NCI-H2196 (cell line): ENCODE measurements around the gene MS4A5.
"Not testable (repeated sequence)": the region's sequence is repeated elsewhere in the genome, so short reads cannot be mapped to it uniquely, and the experiment has no call there.

Experiments used
- DNase-seq: peaks from one replicate; lab custom pipeline; 2025; ENCODE audit not compliant: unreplicated experiment; lab: John Stamatoyannopoulos, UW

The MS4A5 gene, protein sequence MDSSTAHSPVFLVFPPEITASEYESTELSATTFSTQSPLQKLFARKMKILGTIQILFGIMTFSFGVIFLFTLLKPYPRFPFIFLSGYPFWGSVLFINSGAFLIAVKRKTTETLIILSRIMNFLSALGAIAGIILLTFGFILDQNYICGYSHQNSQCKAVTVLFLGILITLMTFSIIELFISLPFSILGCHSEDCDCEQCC

DNA sequence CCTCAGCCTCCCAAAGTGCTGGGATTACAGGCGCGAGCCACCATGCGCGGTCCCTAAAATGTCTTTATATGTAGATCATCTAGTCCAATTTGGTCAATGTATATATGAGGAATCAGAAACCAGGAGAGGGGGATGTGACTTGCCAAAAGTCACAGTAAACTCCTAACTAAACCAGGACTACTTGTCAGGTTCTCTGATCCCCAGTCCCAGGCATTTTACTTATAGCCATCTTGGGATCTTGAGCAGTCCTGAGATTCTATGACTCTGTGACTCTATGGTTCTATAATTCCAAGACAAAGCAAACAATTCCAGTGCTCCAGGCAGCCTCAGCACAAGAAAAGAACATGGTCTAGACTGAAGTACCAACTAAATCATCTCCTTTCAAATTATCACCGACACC, at the start of gene MS4A5:
Gene MS4A5, plus strand, starts transcription at position 301 of the 400 bp plus-strand sequence. CDS start 103 bp downstream, outside the sequence.
- no peak for DNase-seq

DNA sequence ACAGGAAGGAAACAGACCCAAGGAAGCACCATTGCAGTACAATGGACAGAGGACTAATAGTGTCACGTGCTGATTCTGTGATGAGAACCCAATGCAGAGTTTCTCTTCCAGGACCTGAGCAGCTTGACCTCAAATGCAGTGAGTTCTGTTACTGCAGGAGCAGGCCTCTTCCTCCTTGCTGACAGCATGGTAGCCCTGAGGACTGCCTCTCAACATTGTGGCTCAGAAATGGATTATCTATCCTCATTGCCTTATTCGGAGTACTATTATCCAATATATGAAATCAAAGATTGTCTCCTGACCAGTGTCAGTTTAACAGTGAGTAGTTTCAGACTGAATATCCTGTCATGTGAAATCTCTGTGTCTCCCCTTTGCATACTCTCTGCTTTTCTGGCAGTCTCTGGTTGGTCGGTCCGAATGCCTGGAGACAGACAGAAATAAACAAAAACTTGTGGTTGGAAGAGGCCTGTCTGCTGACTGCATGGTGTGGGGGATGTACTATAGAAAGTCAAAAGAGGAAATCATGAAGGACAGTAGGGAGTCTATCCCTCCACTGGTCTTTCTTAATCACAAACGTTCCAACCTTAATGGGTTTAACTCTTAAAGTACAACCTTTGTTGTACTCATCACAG, 40.0 kb upstream of the MS4A5 start:
- DNase-seq, result no peak

DNA sequence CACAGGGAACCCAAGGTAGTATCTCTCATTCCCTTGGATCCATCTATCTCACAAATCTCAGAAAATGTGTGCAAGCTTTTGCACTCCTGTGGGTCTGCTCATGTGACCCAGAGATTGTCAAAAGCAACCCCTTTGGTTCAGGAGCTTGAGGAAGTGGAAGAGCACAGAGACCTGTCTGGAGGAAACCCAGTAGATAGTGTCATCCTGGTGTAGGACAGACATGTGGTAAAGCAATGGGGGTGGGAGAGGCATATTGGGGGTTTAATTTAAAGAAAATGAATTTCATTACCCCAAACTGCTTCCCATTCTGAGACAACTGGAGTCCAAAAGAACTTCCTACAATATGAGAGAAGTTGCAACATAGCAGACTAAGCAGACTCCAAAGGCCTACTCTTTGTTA, 39.0 kb upstream of the MS4A5 start:
- no peak for DNase-seq

DNA sequence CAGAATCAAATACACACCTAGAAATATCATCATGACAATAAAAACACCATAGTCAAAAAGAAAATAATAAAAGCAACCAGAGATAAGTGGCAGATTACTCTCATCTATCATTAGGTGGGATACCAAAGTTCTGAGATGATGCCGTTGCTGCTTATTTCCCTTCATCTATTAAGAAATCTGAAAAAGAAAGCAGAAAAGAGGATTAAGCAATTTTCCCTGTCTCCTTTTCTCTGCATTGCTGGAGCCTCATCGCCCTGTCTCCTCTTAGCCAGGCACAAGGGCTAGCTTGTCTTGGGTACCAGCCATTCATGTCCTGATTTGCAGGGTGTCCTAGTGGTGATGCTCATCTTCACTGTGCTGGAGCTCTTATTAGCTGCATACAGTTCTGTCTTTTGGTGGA, 37.0 kb upstream of the MS4A5 start:
- no peak for DNase-seq

DNA sequence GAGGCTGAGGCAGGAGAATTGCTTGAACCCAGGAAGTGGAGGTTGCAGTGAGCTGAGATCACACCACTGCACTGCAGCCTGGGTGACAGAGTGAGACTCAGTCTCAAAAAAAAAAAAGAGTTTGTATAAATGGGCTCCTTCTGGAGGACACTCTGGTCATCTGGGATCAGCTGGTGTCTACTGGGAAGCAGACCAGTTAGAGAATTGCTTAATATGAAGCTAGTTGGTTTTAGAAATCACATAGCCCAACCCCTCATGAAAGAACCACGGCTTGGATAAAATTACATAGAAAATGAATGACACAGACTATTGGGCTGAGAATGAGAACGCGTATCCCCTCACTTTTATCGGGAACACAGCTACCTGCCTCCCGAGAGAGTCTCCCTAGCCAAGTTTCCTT, 36.4 kb upstream of the MS4A5 start:
- DNase-seq, result no peak

DNA sequence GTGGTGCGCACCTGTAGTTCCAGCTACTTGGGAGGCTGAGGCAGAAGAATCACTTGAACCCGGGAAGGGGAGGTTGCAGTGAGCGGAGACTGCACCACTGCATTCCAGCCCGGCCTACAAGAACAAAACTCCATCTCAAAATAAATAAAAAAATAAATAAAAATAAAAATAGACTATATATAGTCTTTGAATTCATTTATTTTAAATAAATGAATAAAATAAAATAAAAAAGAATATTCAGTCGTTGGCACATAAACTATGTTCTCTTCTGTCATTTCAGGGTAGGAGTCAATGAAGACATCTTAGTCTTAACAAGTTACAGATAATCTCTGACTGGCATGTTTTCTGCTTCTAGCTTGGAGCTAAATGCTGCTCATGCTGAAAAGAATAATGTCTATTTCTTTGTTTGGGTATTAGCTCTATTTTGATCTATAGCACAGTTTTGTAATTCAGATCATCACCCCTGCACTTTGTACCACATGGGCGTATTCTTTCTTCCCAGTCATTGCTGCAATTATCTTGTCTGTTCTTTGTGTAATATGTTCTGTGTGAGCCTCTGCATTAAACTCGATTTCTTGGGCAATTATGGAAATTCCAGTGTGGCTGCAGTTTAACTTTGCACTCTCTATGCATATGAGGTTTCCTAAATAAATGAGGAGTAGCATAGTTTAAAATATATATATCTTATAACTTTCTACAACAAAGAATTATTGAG, 34.5 kb upstream of the MS4A5 start:
- no peak for DNase-seq

DNA sequence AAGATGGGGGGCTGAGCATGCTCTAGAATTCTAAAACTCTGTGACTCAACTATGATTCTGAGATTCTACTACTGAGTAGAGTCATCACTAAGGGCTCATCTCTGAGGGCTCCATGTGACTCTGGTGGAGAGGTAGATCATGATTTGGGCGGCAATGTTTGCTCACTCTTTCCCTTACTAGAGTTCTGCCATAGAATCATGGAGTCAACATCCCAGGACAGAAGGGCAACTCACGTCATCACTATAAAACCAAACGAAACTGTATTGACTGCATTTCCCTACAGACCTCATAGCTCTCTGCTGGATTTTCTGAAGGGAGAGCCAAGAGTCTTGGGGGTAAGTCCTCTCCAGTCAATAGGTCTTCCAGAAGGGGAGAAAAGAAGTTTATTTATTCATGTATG, 33.0 kb upstream of the MS4A5 start, which contains the start of gene MS4A14:
Gene MS4A14, plus strand, starts transcription at position 78 of the 400 bp plus-strand sequence. Its CDS starts 120 bp downstream, at position 198.
- no peak for DNase-seq

DNA sequence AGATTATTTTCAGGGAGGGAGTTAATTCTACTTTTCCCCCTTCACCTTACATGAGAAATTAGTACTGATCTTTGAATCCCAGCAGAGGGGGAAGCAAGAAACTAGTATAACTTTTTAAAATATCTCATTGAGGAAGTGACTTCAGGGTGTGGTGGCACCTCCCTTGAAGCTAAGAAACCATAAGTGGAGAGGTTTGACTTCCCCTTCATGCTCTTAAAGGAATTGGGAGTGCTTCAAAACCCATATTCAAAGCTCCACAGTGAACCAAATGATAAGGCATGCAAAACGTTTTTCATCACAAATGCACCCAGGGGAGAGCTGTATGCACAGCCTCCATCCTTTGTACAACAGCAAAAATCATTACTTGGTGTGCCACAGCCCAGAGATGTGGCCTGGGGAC, 32.6 kb upstream of the MS4A5 start:
- no peak for DNase-seq

DNA sequence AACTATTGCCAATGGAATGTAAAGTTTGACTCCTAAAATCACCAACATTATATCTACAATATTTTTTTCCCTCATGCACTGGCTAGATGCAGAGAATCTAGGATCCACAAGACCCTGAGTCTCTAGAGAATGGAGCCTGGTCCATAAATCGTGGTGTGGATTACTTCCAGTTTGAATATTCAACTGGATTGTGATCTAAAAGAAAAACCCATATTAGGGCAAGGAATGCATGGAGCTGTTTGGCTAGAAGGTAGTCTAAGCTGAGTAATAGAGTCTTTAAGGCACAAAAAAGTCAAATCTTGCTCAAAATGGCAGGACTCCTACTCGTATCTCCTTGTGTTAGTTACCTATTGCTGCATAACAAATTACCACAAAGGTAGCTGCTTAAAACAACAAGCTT, 9.4 kb upstream of the MS4A5 start:
- no peak for DNase-seq

DNA sequence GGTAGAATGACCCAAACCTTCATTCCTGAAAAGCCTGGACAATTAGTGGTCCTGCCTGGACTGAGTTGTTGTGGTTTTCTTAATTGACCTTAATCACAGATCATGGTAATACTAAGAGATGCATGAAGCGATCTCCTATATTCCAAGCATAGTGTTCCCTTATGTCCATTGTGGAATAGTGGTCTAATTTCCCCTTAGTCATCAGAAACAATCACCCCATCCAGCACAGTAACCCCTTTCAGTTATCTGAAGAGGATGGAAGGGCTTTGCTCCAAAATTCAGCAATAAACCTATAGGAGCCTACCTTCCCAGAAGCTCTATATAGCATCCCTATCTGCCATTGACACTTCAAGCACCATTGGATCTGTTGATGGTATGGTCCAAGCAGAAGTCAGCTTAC, 6.8 kb upstream of the MS4A5 start:
- DNase-seq, result no peak

DNA sequence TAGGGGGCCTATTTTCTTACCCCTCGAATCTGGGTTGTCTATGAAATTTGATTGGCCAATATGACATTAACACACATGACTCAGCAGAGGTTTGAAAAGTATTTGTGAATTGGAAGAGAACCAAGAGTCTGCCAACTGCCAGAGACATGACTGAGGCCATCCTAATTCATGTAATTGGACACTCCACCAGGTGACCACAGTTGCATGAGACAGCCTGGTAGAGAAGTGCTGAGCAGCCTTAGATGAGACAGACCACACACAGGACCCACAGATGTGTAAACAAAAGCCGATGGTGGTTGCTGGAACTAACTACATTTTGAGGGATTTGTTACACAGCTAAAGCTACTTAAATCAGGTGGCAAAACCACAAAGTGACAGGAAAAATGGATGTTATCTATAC, 855 bp upstream of the MS4A5 start:
- peak; percentile 56 for DNase-seq

DNA sequence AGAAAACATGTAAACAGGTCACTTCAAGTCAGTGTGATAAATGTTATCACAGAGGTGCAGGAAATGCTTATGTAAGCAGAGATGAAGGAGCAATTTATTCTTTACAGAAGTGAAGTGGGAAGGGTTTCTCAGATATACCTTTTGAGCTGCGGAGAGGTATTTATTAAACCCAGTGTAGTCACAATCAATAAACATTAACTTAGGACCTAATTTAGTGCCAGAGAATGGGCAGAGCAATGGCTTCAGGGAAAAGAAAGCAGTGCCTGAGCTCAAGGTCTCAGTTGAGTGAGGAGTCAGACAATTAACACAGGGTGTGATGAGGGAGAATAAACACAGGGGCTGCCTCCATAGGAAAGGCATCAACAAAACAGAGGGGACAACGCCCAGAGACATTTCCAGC, 1.9 kb downstream of the MS4A5 start:
- DNase-seq, result no peak

DNA sequence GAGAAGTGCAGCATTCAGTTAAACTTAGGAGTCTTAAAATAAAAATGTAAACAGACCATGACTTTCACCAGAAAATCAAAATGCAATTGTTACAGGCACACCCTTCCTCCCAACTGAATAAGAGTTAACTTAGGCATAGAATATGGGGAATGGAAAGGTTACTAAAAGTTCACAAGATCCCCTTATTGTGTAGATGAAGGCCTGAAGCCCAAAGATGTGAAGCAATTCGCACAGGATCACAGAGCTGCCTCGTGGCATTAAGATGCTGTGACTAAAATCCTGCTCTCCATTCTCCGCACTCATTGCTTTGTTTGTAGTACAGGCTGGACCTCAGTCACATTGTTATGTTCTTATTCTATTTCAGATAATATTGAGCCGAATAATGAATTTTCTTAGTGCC, 4.0 kb downstream of the MS4A5 start:
- DNase-seq, result no peak

DNA sequence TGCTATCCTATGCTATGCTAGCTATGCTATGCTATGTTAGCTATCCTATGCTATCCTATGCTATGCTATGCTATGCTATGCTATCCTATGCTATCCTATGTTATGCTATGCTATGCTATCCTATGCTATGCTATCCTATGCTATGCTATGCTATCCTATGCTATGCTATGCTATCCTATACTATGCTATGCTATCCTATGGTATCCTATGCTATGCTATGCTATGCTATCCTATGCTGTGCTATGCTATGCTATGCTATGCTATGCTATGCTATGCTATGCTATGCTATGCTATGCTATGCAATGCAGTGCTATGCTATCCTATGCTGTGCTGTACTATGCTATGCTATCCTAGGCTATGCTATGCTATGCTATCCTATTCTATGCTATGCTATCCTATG, 17.7 kb downstream of the MS4A5 start:
- DNase-seq, result no peak

DNA sequence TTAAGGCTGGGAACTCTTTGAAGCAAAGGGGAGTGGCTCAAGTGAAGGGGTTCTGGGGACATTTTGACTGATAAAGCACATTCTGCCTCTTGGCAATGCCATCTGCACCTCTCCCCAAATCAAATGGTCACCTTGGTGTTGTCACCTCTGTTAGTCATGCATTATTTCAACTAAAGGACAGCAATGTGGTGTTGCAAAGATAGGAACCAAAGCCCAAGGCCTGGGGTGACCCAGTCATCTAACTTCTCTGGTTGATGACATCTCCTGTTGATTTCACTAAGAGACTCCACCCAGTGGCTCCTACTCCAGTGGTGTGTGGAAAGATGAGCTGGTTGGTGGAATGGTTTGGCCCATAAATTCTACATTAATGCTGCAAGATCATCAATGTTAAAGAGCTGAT, 18.5 kb downstream of the MS4A5 start:
- no peak for DNase-seq

DNA sequence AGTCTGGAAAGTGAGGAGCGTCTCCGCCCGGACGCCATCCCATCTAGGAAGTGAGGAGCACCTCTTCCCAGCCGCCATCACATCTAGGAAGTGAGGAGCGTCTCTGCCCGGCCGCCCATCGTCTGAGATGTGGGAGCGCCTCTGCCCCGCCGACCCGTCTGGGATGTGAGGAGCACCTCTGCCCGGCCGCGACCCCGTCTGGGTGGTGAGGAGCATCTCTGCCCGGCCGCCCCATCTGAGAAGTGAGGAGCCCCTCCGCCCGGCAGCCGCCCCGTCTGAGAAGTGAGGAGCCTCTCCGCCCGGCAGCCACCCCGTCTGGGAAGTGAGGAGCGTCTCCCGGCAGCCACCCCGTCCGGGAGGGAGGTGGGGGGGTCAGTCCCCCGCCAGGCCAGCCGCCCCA, 21.8 kb downstream of the MS4A5 start:
- not testable (repeated sequence) for DNase-seq

DNA sequence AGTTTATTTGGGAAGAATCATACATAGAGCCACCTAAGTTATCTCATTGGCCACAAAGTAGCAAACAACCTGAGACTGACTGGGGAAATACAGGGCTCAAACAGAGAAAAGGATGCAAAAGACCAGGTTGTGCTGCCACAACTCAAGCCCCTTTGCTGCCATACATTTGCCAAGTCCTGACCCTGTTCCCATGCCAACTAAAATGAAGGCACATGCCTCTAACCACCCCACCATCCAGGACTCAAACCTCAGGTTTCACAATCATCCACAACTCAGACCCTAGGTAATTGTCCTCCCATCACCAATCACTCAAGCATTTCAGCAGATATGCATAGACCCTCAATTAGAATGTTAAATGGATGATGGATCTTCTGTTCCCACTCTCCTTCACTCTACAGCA, 24.8 kb downstream of the MS4A5 start:
- DNase-seq, result no peak

DNA sequence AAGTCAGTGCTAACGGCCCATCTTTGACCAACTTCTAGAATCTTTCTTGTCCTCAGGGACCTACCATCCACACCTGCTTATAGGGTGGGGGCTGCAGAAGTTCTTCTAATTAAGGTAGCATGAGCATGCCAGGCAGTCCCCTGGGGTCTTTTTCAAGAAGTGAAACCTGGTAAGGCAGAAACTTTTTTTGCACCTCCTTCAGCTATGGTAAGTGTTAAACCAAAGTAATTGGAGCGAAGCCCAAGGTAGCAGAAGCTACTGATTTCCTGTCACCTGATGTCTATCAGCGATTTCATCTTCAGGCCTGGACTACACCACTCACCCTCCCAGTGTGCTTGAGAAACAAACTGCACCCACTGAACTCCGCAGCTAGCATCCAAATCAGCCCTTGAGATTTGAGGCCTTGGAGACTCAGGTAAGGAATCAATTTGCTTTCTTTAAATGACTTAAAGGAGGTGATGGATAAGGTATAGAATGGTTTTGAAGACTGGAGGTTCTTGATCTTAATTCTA, 26.2 kb downstream of the MS4A5 start, which contains the start of gene MS4A1:
Gene MS4A1, plus strand, starts transcription at position 317 of the 512 bp plus-strand sequence. CDS start 6,528 bp downstream, outside the sequence.
- DNase-seq, result no peak

DNA sequence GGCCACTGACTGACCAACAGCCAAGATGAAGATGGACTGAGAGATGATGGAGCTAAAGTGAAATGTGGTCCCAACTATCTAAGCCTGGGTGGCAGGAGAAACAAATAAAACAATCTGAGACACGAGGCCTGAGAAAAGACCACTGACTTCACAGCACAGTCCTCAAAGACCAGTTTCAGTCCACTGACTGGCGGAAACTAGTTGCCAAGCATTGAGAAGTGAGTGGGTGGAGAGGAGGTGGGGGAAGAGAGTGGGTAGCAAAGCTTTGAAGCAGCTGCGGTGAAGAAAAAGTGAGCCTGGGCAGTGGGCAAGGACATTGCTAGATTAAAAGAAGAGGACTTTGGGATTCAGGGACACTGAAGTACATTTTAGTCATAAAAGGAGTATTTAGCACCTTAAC, 28.2 kb downstream of the MS4A5 start:
- DNase-seq, result no peak

DNA sequence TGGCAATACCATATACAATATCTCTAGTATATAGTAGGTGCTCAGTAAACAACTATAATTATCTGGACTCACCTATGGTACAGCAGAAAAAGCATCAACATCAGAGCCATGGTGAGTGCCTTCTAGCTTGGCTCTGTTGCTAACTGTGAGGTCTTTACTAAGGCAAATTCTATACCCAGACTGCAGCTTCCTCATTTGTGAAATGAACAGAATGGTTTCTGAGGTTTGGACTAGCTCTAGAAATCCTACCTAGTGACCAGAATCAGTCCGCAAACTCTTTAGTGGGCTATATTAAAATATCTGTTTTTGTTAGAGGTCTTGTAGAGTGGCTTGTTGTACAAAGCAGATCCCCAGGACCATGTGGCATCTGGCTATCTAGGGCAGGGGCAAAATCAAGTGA, 30.0 kb downstream of the MS4A5 start:
- no peak for DNase-seq

DNA sequence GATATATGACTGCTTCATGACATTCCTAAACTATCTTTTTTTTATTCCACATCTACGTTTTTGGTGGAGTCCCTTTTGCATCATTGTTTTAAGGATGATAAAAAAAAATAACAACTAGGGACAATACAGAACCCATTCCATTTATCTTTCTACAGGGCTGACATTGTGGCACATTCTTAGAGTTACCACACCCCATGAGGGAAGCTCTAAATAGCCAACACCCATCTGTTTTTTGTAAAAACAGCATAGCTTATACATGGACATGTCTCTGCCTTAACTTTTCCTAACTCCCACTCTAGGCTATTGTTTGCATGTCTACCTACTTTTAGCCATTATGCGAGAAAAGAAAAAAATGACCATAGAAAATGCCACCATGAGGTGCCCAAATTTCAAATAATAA, 39.5 kb downstream of the MS4A5 start:
- DNase-seq, result no peak

DNA sequence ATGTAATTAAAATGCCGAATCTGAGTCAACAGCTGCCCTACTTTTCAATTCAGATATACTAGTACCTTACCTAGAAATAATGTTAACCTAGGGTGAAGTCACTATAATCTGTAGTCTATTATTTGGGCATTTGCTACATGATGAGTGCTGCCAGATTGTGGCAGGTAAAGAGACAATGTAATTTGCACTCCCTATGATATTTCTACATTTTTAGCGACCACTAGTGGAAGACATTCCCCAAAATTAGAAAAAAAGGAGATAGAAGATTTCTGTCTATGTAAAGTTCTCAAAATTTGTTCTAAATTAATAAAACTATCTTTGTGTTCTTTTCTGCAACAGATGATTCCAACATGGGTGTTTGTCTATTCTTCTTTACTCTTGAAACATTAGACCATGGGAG, 40.4 kb downstream of the MS4A5 start:
- DNase-seq, result no peak
